ENCODE results near the gene SFMBT2.

The SFMBT2 gene

GRCh38 chr10:7410862-7411670 lies at the start of gene SFMBT2:
SFMBT2 (minus strand) TSS chr10:7411034; CDS start chr10:7381898, 29,136 bp downstream.
- no peaks in the 10 kb centered on the region for H3K36me3 ChIP-seq (ENCODE audit: control insufficient read depth in 1 of 2, insufficient read depth in 2 of 2, low read length in 2 of 2)
- peak within 1 kb of the TSS; percentile 29 for H3K27ac ChIP-seq (ENCODE audit: low read length)
- H3K4me1 ChIP-seq (ENCODE audit: control insufficient read depth in 1 of 2, insufficient read depth in 2 of 2, low read length in 2 of 2), result peaks cover 0 to 40% of the 10 kb centered on the region in 2 donors
- peaks cover 16% of the 10 kb centered on the region for H3K27me3 ChIP-seq (ENCODE audit: low read depth, low read length)
- H3K9me3 ChIP-seq (ENCODE audit: control insufficient read depth in 1 of 2, low read length in 2 of 2), result no peaks in the 10 kb centered on the region
- peak within 1 kb of the TSS; percentile 79 to 86 for H3K4me3 ChIP-seq (ENCODE audit: low read depth in 1 of 2, low read length in 2 of 2)

- Histone ChIP-seq H3K9me3 (ENCODE audit: control insufficient read depth in 1 of 2, low read length in 2 of 2) (no peaks in the 10 kb centered on the region), H3K27me3 (ENCODE audit: low read depth, low read length) (no peaks in the 10 kb centered on the region), H3K4me1 (ENCODE audit: control insufficient read depth in 1 of 2, insufficient read depth in 2 of 2, low read length in 2 of 2) (no peaks in the 10 kb centered on the region), H3K27ac (ENCODE audit: low read length) (no peak overlapping the region), H3K4me3 (ENCODE audit: low read depth in 1 of 2, low read length in 2 of 2) (no peak overlapping the region), H3K36me3 (ENCODE audit: control insufficient read depth in 1 of 2, insufficient read depth in 2 of 2, low read length in 2 of 2) (no peaks in the 10 kb centered on the region)
These were observed 49.2 kb upstream of the SFMBT2 start for GRCh38 chr10:7460006-7460405.

DNA sequence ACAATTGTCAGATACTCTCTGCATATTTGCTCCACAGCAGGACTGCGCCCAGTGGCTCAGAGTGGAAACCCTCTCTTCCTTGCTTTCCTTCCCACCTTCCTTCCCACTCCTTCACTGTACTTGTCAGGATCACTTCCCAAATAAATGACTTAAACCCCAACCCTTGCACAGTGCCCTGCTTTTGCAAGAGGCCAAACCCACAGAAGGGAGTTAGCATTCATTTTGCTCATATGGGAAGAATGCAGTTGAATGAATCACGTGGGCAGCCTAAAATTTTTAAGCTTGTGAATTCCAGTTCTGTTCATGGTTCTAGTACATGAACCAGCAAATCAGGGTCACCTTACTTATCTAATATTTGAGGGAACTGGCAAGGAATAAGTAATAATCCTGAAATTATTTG lies 47.7 kb upstream of the SFMBT2 start:
- Histone ChIP-seq H3K9me3 (ENCODE audit: control insufficient read depth in 1 of 2, low read length in 2 of 2) (no peaks in the 10 kb centered on the region), H3K36me3 (ENCODE audit: control insufficient read depth in 1 of 2, insufficient read depth in 2 of 2, low read length in 2 of 2) (no peaks in the 10 kb centered on the region), H3K4me3 (ENCODE audit: low read depth in 1 of 2, low read length in 2 of 2) (no peak overlapping the region), H3K27ac (ENCODE audit: low read length) (no peak overlapping the region), H3K27me3 (ENCODE audit: low read depth, low read length) (no peaks in the 10 kb centered on the region), H3K4me1 (ENCODE audit: control insufficient read depth in 1 of 2, insufficient read depth in 2 of 2, low read length in 2 of 2) (no peaks in the 10 kb centered on the region)

DNA sequence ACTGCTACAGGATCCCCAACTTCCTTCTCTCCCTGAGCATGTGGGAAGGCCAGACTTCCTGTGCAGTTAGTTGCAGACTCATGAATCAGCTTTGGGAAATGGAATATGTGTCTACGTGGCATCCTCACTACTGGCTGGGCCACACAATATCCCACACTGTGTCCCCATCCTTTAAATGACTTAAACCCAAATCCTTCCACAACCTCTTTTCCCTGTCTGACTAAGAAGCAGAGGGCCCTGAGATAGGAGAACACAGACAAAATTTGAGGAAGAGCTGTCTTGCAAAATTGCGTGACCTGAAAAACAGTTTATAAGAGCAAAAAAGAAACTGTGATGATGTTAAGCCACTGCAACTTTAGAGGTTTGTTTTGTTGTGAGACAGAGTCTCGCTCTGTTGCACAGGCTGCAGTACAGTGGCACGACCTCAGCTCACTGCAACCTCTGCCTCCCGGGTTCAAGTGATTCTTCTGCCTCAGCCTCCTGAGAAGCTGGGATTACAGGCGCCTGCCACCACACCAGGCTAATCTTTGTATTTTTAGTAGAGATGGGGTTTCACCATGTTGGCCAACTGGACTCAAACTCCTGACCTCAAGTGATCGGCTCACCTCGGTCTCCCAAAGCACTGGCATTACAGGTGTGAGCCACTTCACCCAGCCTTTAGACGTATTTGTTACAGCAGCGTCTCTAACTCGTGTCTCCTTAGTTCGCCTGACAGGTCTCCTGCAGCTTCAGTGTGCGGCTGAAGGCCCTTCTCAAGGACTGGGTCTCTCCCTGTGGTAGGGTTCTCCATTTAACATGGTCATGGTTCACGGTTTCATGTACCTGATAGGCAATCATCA lies 46.9 kb upstream of the SFMBT2 start:
- H3K4me3 ChIP-seq (ENCODE audit: low read depth in 1 of 2, low read length in 2 of 2), result no peak overlapping the region
- H3K36me3 ChIP-seq (ENCODE audit: control insufficient read depth in 1 of 2, insufficient read depth in 2 of 2, low read length in 2 of 2), result no peaks in the 10 kb centered on the region
- no peaks in the 10 kb centered on the region for H3K4me1 ChIP-seq (ENCODE audit: control insufficient read depth in 1 of 2, insufficient read depth in 2 of 2, low read length in 2 of 2)
- no peaks in the 10 kb centered on the region for H3K9me3 ChIP-seq (ENCODE audit: control insufficient read depth in 1 of 2, low read length in 2 of 2)
- H3K27ac ChIP-seq (ENCODE audit: low read length), result no peak overlapping the region
- H3K27me3 ChIP-seq (ENCODE audit: low read depth, low read length), result no peaks in the 10 kb centered on the region

DNA sequence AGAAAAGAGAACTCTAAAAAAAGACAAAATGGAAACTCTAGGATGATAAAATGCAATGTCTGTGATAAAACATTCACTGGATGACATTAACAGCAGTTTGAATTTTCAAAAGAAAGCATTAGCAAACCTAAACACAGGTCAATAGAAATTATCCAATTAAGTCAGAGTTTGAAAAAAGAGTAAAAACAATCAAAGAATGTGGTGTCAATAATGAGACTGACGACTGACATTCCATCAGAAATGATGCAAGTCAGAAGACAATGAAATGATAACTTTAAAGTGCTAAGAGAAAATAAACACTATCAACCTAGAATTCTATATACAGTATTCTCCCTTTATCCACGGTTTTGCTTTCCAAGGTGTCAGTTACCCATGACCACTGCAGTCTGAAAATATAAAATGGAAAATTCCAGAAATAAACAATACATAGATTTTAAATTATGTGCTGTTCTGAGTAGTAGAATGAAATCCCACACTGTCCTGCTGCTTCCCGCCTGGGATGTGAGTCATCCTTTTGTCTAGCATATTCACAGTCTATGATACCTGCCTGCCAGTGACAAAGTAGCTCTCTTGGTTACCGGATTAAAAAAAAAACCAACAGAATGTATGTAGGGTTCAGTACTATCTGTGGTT lies 38.3 kb upstream of the SFMBT2 start:
- H3K27ac ChIP-seq (ENCODE audit: low read length), result no peak overlapping the region
- H3K9me3 ChIP-seq (ENCODE audit: control insufficient read depth in 1 of 2, low read length in 2 of 2), result peaks cover 8 to 14% of the 10 kb centered on the region in 2 donors
- no peaks in the 10 kb centered on the region for H3K36me3 ChIP-seq (ENCODE audit: control insufficient read depth in 1 of 2, insufficient read depth in 2 of 2, low read length in 2 of 2)
- H3K4me3 ChIP-seq (ENCODE audit: low read depth in 1 of 2, low read length in 2 of 2), result no peak overlapping the region
- peaks cover 0 to 7% of the 10 kb centered on the region in 2 donors for H3K4me1 ChIP-seq (ENCODE audit: control insufficient read depth in 1 of 2, insufficient read depth in 2 of 2, low read length in 2 of 2)
- H3K27me3 ChIP-seq (ENCODE audit: low read depth, low read length), result no peaks in the 10 kb centered on the region

GRCh38 chr10:7445474-7446185 lies 34.8 kb upstream of the SFMBT2 start:
- H3K27ac ChIP-seq (ENCODE audit: low read length), result no peak overlapping the region
- H3K36me3 ChIP-seq (ENCODE audit: control insufficient read depth in 1 of 2, insufficient read depth in 2 of 2, low read length in 2 of 2), result no peaks in the 10 kb centered on the region
- H3K4me1 ChIP-seq (ENCODE audit: control insufficient read depth in 1 of 2, insufficient read depth in 2 of 2, low read length in 2 of 2), result peaks cover 0 to 7% of the 10 kb centered on the region in 2 donors
- H3K9me3 ChIP-seq (ENCODE audit: control insufficient read depth in 1 of 2, low read length in 2 of 2), result peaks cover 8 to 14% of the 10 kb centered on the region in 2 donors
- no peaks in the 10 kb centered on the region for H3K27me3 ChIP-seq (ENCODE audit: low read depth, low read length)
- no peak overlapping the region for H3K4me3 ChIP-seq (ENCODE audit: low read depth in 1 of 2, low read length in 2 of 2)

DNA sequence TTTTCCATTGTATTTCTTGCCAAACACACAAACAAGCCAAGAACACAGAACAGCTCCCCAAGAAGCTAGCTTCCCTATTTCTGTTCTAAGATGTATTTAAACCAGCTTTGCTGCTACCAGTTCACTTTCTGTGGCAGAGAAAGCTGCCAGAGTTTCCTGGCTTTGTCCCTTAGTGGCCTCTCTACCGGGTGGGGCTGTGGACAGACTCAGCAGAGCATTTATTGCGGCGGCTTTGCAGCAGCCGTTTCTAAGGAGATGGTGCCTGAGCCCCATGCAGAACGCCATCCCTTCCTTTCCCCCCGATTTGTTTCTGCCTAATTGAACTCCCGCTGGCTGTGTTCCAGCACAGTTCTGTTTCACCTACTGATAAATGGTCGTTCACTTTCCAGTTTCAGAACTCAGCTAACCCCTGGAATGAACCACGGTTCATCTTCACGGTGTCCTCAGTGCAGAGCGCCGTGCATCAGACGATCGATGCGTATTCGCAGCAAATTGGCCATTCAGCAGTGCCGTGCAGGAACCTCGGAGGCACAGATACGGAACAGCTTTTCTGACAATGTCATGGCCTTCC lies 33.8 kb upstream of the SFMBT2 start:
- Histone ChIP-seq H3K27me3 (ENCODE audit: low read depth, low read length) (no peaks in the 10 kb centered on the region), H3K4me1 (ENCODE audit: control insufficient read depth in 1 of 2, insufficient read depth in 2 of 2, low read length in 2 of 2) (peaks cover 0 to 7% of the 10 kb centered on the region in 2 donors), H3K36me3 (ENCODE audit: control insufficient read depth in 1 of 2, insufficient read depth in 2 of 2, low read length in 2 of 2) (no peaks in the 10 kb centered on the region), H3K9me3 (ENCODE audit: control insufficient read depth in 1 of 2, low read length in 2 of 2) (peaks cover 8 to 11% of the 10 kb centered on the region in 2 donors), H3K27ac (ENCODE audit: low read length) (no peak overlapping the region), H3K4me3 (ENCODE audit: low read depth in 1 of 2, low read length in 2 of 2) (peak overlapping the region in 1 of 2 donors; percentile 19)

- Histone ChIP-seq H3K27ac (ENCODE audit: low read length) (no peak overlapping the region), H3K27me3 (ENCODE audit: low read depth, low read length) (no peaks in the 10 kb centered on the region), H3K4me3 (ENCODE audit: low read depth in 1 of 2, low read length in 2 of 2) (no peak overlapping the region), H3K36me3 (ENCODE audit: control insufficient read depth in 1 of 2, insufficient read depth in 2 of 2, low read length in 2 of 2) (no peaks in the 10 kb centered on the region), H3K4me1 (ENCODE audit: control insufficient read depth in 1 of 2, insufficient read depth in 2 of 2, low read length in 2 of 2) (peaks cover 0 to 7% of the 10 kb centered on the region in 2 donors), H3K9me3 (ENCODE audit: control insufficient read depth in 1 of 2, low read length in 2 of 2) (no peaks in the 10 kb centered on the region)
These were observed 32.2 kb upstream of the SFMBT2 start for GRCh38 chr10:7443036-7443435.

- no peak overlapping the region for H3K27ac ChIP-seq (ENCODE audit: low read length)
- H3K36me3 ChIP-seq (ENCODE audit: control insufficient read depth in 1 of 2, insufficient read depth in 2 of 2, low read length in 2 of 2), result no peaks in the 10 kb centered on the region
- H3K4me1 ChIP-seq (ENCODE audit: control insufficient read depth in 1 of 2, insufficient read depth in 2 of 2, low read length in 2 of 2), result peaks cover 0 to 7% of the 10 kb centered on the region in 2 donors
- H3K9me3 ChIP-seq (ENCODE audit: control insufficient read depth in 1 of 2, low read length in 2 of 2), result no peaks in the 10 kb centered on the region
- H3K4me3 ChIP-seq (ENCODE audit: low read depth in 1 of 2, low read length in 2 of 2), result no peak overlapping the region
- H3K27me3 ChIP-seq (ENCODE audit: low read depth, low read length), result no peaks in the 10 kb centered on the region
These were observed 30.7 kb upstream of the SFMBT2 start for GRCh38 chr10:7441403-7442147.

- Histone ChIP-seq H3K36me3 (ENCODE audit: control insufficient read depth in 1 of 2, insufficient read depth in 2 of 2, low read length in 2 of 2) (no peaks in the 10 kb centered on the region), H3K27ac (ENCODE audit: low read length) (no peak overlapping the region)
These were observed 28.9 kb upstream of the SFMBT2 start for GRCh38 chr10:7439696-7440095.

More at GRCh38 chr10:7439696-7440095, 28.9 kb upstream of the SFMBT2 start:
- Histone ChIP-seq H3K4me3 (ENCODE audit: low read depth in 1 of 2, low read length in 2 of 2) (no peak overlapping the region), H3K4me1 (ENCODE audit: control insufficient read depth in 1 of 2, insufficient read depth in 2 of 2, low read length in 2 of 2) (no peaks in the 10 kb centered on the region), H3K27me3 (ENCODE audit: low read depth, low read length) (no peaks in the 10 kb centered on the region), H3K9me3 (ENCODE audit: control insufficient read depth in 1 of 2, low read length in 2 of 2) (no peaks in the 10 kb centered on the region)

Data from muscle layer of duodenum (tissue), 2 donors.